ENCODE results near the gene TAAR6. TPM values are rescaled to one million over a fixed set of nuclear protein-coding genes. Genes with fewer than 3 reads are reported as not detected.

The TAAR6 gene
- total and polyA plus RNA-seq, 8 donors: not detected

GRCh38 chr6:132611616-132612015, 41.5 kb downstream of the TAAR6 start:
- H3K36me3 ChIP-seq: no peaks in the 10 kb centered on the region
- peaks cover 0 to 8% (median 5%) of the 10 kb centered on the region in 3 donors for H3K4me1 ChIP-seq
- no peak for DNase-seq
- no peak for TF ChIP-seq CTCF (IDR thresholded peaks at IDR 0.05)
- no peaks in the 10 kb centered on the region for H3K27me3 ChIP-seq
- no peak for ATAC-seq
- intact Hi-C loops (cut with DNase I): no loop called here
- no peaks in the 10 kb centered on the region for H3K9me3 ChIP-seq
- 81 to 97% methylated on average over 2 of the region's 2 CpGs for WGBS, 2 donors
- no peak overlapping the region for H3K4me3 ChIP-seq
- FAIRE-seq: no peak
- H3K27ac ChIP-seq: no peak overlapping the region

- no peak for DNase-seq
- Histone ChIP-seq H3K27me3 (no peaks in the 10 kb centered on the region), H3K36me3 (no peaks in the 10 kb centered on the region), H3K4me3 (no peak overlapping the region), H3K27ac (no peak overlapping the region), H3K9me3 (no peaks in the 10 kb centered on the region), H3K4me1 (peaks cover 0 to under 1% (median 0%) of the 10 kb centered on the region in 3 donors)
- whole genome bisulfite sequencing, 2 donors: 49 to 54% methylated on average over 4 of the region's 4 CpGs
- intact Hi-C loops (cut with DNase I): no loop called here
- no peak for FAIRE-seq
- TF ChIP-seq CTCF (IDR thresholded peaks at IDR 0.05): no peak
- ATAC-seq: no peak
Observed at GRCh38 chr6:132612449-132613108, 42.5 kb downstream of the TAAR6 start.

GRCh38 chr6:132614554-132614953, 44.4 kb downstream of the TAAR6 start:
- ATAC-seq (no peak), FAIRE-seq (no peak), DNase-seq (no peak)
- TF ChIP-seq CTCF (IDR thresholded peaks at IDR 0.05): no peak
- Histone ChIP-seq H3K9me3 (no peaks in the 10 kb centered on the region), H3K27me3 (no peaks in the 10 kb centered on the region), H3K36me3 (no peaks in the 10 kb centered on the region), H3K27ac (no peak overlapping the region), H3K4me3 (no peak overlapping the region), H3K4me1 (no peaks in the 10 kb centered on the region)
- WGBS, 2 donors: 83 to 95% methylated on average over 7 of the region's 7 CpGs
- intact Hi-C loops (cut with DNase I): no loop called here

GRCh38 chr6:132616677-132617076, 46.6 kb downstream of the TAAR6 start:
- FAIRE-seq: no peak

More at GRCh38 chr6:132616677-132617076, 46.6 kb downstream of the TAAR6 start:
- no peak for TF ChIP-seq CTCF (IDR thresholded peaks at IDR 0.05)
- no peak for ATAC-seq
- 49 to 54% methylated on average over 1 of the region's 1 CpG for WGBS, 2 donors
- Histone ChIP-seq H3K9me3 (no peaks in the 10 kb centered on the region), H3K4me1 (no peaks in the 10 kb centered on the region), H3K27me3 (no peaks in the 10 kb centered on the region), H3K36me3 (no peaks in the 10 kb centered on the region), H3K27ac (no peak overlapping the region), H3K4me3 (no peak overlapping the region)
- DNase-seq: no peak
- intact Hi-C loops (cut with DNase I): no loop called here

Other genes starting within 250 kb of the TAAR6 start
- 10 to 100 TPM in 1 of 6 donors, 1 to 10 TPM in 1, under 1 TPM in 4; 0.32 to 13.9 (median 0.78) TPM for gene MOXD1, start 168.8 kb upstream of the TAAR6 start, total RNA-seq
- under 1 TPM; 0.30 to 0.52 TPM for gene MOXD1, start 168.8 kb upstream of the TAAR6 start, polyA plus RNA-seq
- gene STX7, start 57.2 kb upstream of the TAAR6 start, total RNA-seq: 10 to 100 TPM; 12.2 to 33.0 (median 15.7) TPM
- gene STX7, start 57.2 kb upstream of the TAAR6 start, polyA plus RNA-seq: 1 to 10 TPM; 5.1 to 7.8 TPM
- gene TAAR9, start 32.0 kb upstream of the TAAR6 start, total RNA-seq: not detected
- gene TAAR9, start 32.0 kb upstream of the TAAR6 start, polyA plus RNA-seq: not detected
- not detected for gene TAAR8, start 17.6 kb upstream of the TAAR6 start, total RNA-seq
- not detected for gene TAAR8, start 17.6 kb upstream of the TAAR6 start, polyA plus RNA-seq
- not detected for gene TAAR5, start 19.4 kb downstream of the TAAR6 start, total RNA-seq
- gene TAAR5, start 19.4 kb downstream of the TAAR6 start, polyA plus RNA-seq: not detected
- not detected for gene TAAR2, start 54.0 kb downstream of the TAAR6 start, total RNA-seq
- gene TAAR2, start 54.0 kb downstream of the TAAR6 start, polyA plus RNA-seq: not detected
- not detected for gene TAAR1, start 88.9 kb downstream of the TAAR6 start, total RNA-seq
- gene TAAR1, start 88.9 kb downstream of the TAAR6 start, polyA plus RNA-seq: under 1 TPM in 1 of 2 donors, not detected in 1; 0.33 TPM
- 1 to 10 TPM in 3 of 6 donors, under 1 TPM in 3; 0.13 to 4.7 (median 1.0) TPM for gene VNN1, start 143.7 kb downstream of the TAAR6 start, total RNA-seq
- gene VNN1, start 143.7 kb downstream of the TAAR6 start, polyA plus RNA-seq: 1 to 10 TPM in 1 of 2 donors, under 1 TPM in 1; 0.82 to 1.6 TPM
- gene VNN2, start 187.6 kb downstream of the TAAR6 start, total RNA-seq: 1 to 10 TPM in 3 of 6 donors, under 1 TPM in 3; 0.63 to 9.6 (median 1.7) TPM
- 1 to 10 TPM in 1 of 2 donors, under 1 TPM in 1; 0.72 to 1.2 TPM for gene VNN2, start 187.6 kb downstream of the TAAR6 start, polyA plus RNA-seq
- 1 to 10 TPM; 4.4 to 9.9 (median 7.2) TPM for gene SLC18B1, start 228.3 kb downstream of the TAAR6 start, total RNA-seq
- gene SLC18B1, start 228.3 kb downstream of the TAAR6 start, polyA plus RNA-seq: 10 to 100 TPM in 1 of 2 donors, 1 to 10 TPM in 1; 5.5 to 10.9 TPM
- gene RPS12, start 244.2 kb downstream of the TAAR6 start, total RNA-seq: 100 to 1,000 TPM; 511 to 945 (median 775) TPM
- 1,000 to 10,000 TPM in 1 of 2 donors, 100 to 1,000 TPM in 1; 995 to 1,464 TPM for gene RPS12, start 244.2 kb downstream of the TAAR6 start, polyA plus RNA-seq